Adipose tissue (tissue), 3 donors: Measurements from ENCODE around the gene SARDH. TPM values are rescaled to one million over a fixed set of nuclear protein-coding genes. Genes with fewer than 3 reads are reported as not detected.
"Not testable (repeated sequence)": the region's sequence is repeated elsewhere in the genome, so short reads cannot be mapped to it uniquely, and the experiment has no call there.

Experiments used
- H3K27ac ChIP-seq: one replicate; pipeline ENCODE4 v1.5.1; 2013; ENCODE audit warnings: low read depth, low read length
- WGBS, 3 donors: extraction: QIAGEN DNeasy Blood & Tissue Kit; methylation state at CpG; one replicate each; pipeline ENCODE4 v1.1.7; 2013; 5-methylcytosine and 5-hydroxymethylcytosine counted together
- polyA plus RNA-seq, 3 donors: library from polyadenylated mRNA; stranded (reverse); fragments of 200-250 nt; gene quantifications; one replicate each; pipeline ENCODE4 v1.2.3, GENCODE V29; 2013
- donor health status: healthy with polysubstance abuse.
- donor health status: Bipolar disorder and iron deficiency.
- donor health status: healthy.

Gene SARDH
- polyA plus RNA-seq, 3 donors, result 1.2 to 6.5 (median 1.7) TPM

GRCh38 chr9:133683586-133684120 lies 54.5 kb downstream of the SARDH start:
- 34 to 66% (median 47%) methylated on average over 19 of the region's 19 CpGs for WGBS, 3 donors
- no peak overlapping the region for H3K27ac ChIP-seq

GRCh38 chr9:133682818-133683585 lies 55.1 kb downstream of the SARDH start:
- no peak overlapping the region for H3K27ac ChIP-seq
- WGBS, 3 donors, result 72 to 87% (median 73%) methylated on average over 20 of the region's 20 CpGs

GRCh38 chr9:133681658-133682306 lies 56.4 kb downstream of the SARDH start:
- WGBS, 3 donors, result 88 to 95% (median 93%) methylated on average over 34 to 35 of the region's 35 CpGs
- no peak overlapping the region for H3K27ac ChIP-seq

GRCh38 chr9:133680976-133681657 lies 57.0 kb downstream of the SARDH start:
- 86 to 94% (median 93%) methylated on average over 20 of the region's 20 CpGs for WGBS, 3 donors
- no peak overlapping the region for H3K27ac ChIP-seq

- H3K27ac ChIP-seq, result no peak overlapping the region
- 83 to 94% (median 89%) methylated on average over 21 of the region's 21 CpGs for WGBS, 3 donors
Observed at GRCh38 chr9:133680250-133680975, 57.7 kb downstream of the SARDH start.

- no peak overlapping the region for H3K27ac ChIP-seq
Observed at GRCh38 chr9:133679466-133680061, 58.6 kb downstream of the SARDH start.

GRCh38 chr9:133679056-133679455 lies 59.1 kb downstream of the SARDH start:
- H3K27ac ChIP-seq, result no peak overlapping the region
- 71 to 74% (median 73%) methylated on average over 15 of the region's 15 CpGs for WGBS, 3 donors

More at GRCh38 chr9:133679466-133680061, 58.6 kb downstream of the SARDH start:
- WGBS, 3 donors, result 40 to 76% (median 62%) methylated on average over 35 of the region's 35 CpGs

GRCh38 chr9:133677126-133678010 lies 60.8 kb downstream of the SARDH start:
- H3K27ac ChIP-seq, result no peak overlapping the region
- WGBS, 3 donors, result 88 to 91% (median 91%) methylated on average over 17 of the region's 17 CpGs

- H3K27ac ChIP-seq, result no peak overlapping the region
- 55 to 73% (median 70%) methylated on average over 10 of the region's 10 CpGs for WGBS, 3 donors
Observed at GRCh38 chr9:133676450-133676849, 61.7 kb downstream of the SARDH start.

GRCh38 chr9:133675796-133676195 lies 62.4 kb downstream of the SARDH start:
- not testable (repeated sequence) for H3K27ac ChIP-seq
- 94 to 100% (median 97%) methylated on average over 3 of the region's 3 CpGs for WGBS, 3 donors

- WGBS, 3 donors, result 95 to 96% (median 95%) methylated on average over 14 of the region's 14 CpGs
- no peak overlapping the region for H3K27ac ChIP-seq
Observed at GRCh38 chr9:133674091-133674490, 64.1 kb downstream of the SARDH start.

- 78 to 84% (median 79%) methylated on average over 9 of the region's 9 CpGs for WGBS, 3 donors
- H3K27ac ChIP-seq, result no peak overlapping the region
Observed at GRCh38 chr9:133673258-133673655, 64.9 kb downstream of the SARDH start.

GRCh38 chr9:133672503-133673257 lies 65.5 kb downstream of the SARDH start:
- 87 to 91% (median 87%) methylated on average over 31 of the region's 31 CpGs for WGBS, 3 donors
- H3K27ac ChIP-seq, result no peak overlapping the region

- H3K27ac ChIP-seq, result no peak overlapping the region
Observed at GRCh38 chr9:133671371-133671770, 66.8 kb downstream of the SARDH start.

GRCh38 chr9:133670466-133670865 lies 67.7 kb downstream of the SARDH start:
- H3K27ac ChIP-seq, result no peak overlapping the region
- WGBS, 3 donors, result 96 to 97% (median 97%) methylated on average over 15 to 17 of the region's 17 CpGs

More at GRCh38 chr9:133671371-133671770, 66.8 kb downstream of the SARDH start:
- 87 to 95% (median 88%) methylated on average over 21 of the region's 21 CpGs for WGBS, 3 donors

GRCh38 chr9:133669182-133669801 lies 68.9 kb downstream of the SARDH start:
- 85 to 88% (median 87%) methylated on average over 12 to 16 of the region's 16 CpGs for WGBS, 3 donors
- no peak overlapping the region for H3K27ac ChIP-seq
